H1 (cell line): Measurements from ENCODE around the gene BCL2L11. TPM values are rescaled to one million over a fixed set of nuclear protein-coding genes. Genes with fewer than 3 reads are reported as not detected.

Source experiments
- CHD1 ChIP-seq: IDR thresholded peaks from 2 replicates; pipeline ENCODE4 v1.6.1; 2012; ENCODE audit warnings: low read depth, low read length, improper control_type of control experiment
- CHD2 ChIP-seq: IDR thresholded peaks from 2 replicates; pipeline ENCODE4 v1.6.1; 2012; ENCODE audit warnings: low read length, improper control_type of control experiment
- E2F6 ChIP-seq: IDR thresholded peaks from 2 replicates; pipeline ENCODE4 v1.6.1; 2012; ENCODE audit warnings: inconsistent platforms
- HDAC2 ChIP-seq, 2 experiments: fragments of 300-600 bp in 1 of 2; sonication (generic) in 1 of 2; IDR thresholded peaks; 2 replicates each; pipeline ENCODE4 v1.6.1; 2011 to 2012; ENCODE audit warnings: low read depth in 2 of 2, low read length in 2 of 2, mild to moderate bottlenecking in 2 of 2, moderate library complexity in 2 of 2, borderline replicate concordance in 1 of 2, inconsistent platforms in 1 of 2
- JUND ChIP-seq: IDR thresholded peaks from 2 replicates; pipeline ENCODE4 v1.6.1; 2011; ENCODE audit warnings: mild to moderate bottlenecking, improper control_type of control experiment, low read length
- KDM4A ChIP-seq: IDR thresholded peaks from one replicate; pipeline ENCODE4 v1.7.1; 2012; ENCODE audit warnings: low read depth, mild to moderate bottlenecking, moderate library complexity, low read length, inconsistent platforms; ENCODE audit not compliant: severe bottlenecking
- PHF8 ChIP-seq: fragments of 200-600 bp; sonication (generic); conservative IDR thresholded peaks from 2 replicates; pipeline ENCODE4 v1.7.1; 2012; ENCODE audit warnings: low read depth, mild to moderate bottlenecking, inconsistent platforms, low read length, moderate library complexity
- SRF ChIP-seq: IDR thresholded peaks from 2 replicates; pipeline ENCODE4 v1.6.1; 2011; ENCODE audit warnings: mild to moderate bottlenecking, low read depth, low read length, moderate library complexity
- polyA plus RNA-seq, 7 experiments: library from polyadenylated mRNA; depleted of rRNA in 3 of 7; stranded (reverse) in 5 of 7; unstranded in 2 of 7; fragments of >200 nt in 5 of 7; fragments of 200-250 nt in 2 of 7; gene quantifications; 1 replicate in 5 of 7; 2 replicates in 1 of 7; 4 replicates in 1 of 7; pipeline versions ENCODE4 v1.2.1 to v1.2.3, GENCODE V29; 2011 to 2013; ENCODE audit warnings: missing spikeins in 2 of 7, mixed read lengths in 2 of 7
- total RNA-seq: library from RNA; stranded (reverse); fragmentation: NEBNext Ultra II Directional; extraction: Animal tissue kit (Norgen Biotek cat#: 25700); gene quantifications from 2 replicates; pipeline ENCODE4 v1.2.1, GENCODE V29; 2021
- TF ChIP-seq, protein P1 (sequence below): fragments of 300-600 bp; sonication (generic); IDR thresholded peaks from 2 replicates; pipeline ENCODE4 v1.7.1; 2012; ENCODE audit warnings: low read length, moderate library complexity, mild to moderate bottlenecking, inconsistent platforms; ENCODE audit not compliant: insufficient replicate concordance

BCL2L11 gene
- total and polyA plus RNA-seq, 2 of the 8 experiments (the other 6 are each of a cell fraction or from before 2014, with no cell fraction given), result 7.5 to 22.9 TPM

DNA sequence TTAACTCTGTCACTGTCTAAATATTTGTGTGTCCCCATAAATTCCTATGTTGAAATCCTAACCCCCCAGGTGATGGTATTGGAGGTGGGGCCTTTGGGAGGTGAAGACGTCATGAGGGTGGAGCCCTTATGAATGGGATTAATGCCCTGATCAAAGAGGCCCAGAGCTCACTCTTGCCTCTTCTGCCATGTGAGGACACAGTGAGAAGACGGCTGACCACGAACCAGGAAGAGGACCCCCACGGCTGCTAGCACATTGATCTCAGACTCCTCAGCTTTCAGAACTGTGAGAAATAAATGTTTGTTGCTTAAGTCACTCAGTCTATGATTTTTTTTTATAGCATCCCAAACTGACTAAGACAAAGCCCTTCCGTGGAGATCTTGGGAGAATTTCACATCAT is 71.2 kb downstream of the BCL2L11 start (continued):
- TF ChIP-seq, protein P1, sequence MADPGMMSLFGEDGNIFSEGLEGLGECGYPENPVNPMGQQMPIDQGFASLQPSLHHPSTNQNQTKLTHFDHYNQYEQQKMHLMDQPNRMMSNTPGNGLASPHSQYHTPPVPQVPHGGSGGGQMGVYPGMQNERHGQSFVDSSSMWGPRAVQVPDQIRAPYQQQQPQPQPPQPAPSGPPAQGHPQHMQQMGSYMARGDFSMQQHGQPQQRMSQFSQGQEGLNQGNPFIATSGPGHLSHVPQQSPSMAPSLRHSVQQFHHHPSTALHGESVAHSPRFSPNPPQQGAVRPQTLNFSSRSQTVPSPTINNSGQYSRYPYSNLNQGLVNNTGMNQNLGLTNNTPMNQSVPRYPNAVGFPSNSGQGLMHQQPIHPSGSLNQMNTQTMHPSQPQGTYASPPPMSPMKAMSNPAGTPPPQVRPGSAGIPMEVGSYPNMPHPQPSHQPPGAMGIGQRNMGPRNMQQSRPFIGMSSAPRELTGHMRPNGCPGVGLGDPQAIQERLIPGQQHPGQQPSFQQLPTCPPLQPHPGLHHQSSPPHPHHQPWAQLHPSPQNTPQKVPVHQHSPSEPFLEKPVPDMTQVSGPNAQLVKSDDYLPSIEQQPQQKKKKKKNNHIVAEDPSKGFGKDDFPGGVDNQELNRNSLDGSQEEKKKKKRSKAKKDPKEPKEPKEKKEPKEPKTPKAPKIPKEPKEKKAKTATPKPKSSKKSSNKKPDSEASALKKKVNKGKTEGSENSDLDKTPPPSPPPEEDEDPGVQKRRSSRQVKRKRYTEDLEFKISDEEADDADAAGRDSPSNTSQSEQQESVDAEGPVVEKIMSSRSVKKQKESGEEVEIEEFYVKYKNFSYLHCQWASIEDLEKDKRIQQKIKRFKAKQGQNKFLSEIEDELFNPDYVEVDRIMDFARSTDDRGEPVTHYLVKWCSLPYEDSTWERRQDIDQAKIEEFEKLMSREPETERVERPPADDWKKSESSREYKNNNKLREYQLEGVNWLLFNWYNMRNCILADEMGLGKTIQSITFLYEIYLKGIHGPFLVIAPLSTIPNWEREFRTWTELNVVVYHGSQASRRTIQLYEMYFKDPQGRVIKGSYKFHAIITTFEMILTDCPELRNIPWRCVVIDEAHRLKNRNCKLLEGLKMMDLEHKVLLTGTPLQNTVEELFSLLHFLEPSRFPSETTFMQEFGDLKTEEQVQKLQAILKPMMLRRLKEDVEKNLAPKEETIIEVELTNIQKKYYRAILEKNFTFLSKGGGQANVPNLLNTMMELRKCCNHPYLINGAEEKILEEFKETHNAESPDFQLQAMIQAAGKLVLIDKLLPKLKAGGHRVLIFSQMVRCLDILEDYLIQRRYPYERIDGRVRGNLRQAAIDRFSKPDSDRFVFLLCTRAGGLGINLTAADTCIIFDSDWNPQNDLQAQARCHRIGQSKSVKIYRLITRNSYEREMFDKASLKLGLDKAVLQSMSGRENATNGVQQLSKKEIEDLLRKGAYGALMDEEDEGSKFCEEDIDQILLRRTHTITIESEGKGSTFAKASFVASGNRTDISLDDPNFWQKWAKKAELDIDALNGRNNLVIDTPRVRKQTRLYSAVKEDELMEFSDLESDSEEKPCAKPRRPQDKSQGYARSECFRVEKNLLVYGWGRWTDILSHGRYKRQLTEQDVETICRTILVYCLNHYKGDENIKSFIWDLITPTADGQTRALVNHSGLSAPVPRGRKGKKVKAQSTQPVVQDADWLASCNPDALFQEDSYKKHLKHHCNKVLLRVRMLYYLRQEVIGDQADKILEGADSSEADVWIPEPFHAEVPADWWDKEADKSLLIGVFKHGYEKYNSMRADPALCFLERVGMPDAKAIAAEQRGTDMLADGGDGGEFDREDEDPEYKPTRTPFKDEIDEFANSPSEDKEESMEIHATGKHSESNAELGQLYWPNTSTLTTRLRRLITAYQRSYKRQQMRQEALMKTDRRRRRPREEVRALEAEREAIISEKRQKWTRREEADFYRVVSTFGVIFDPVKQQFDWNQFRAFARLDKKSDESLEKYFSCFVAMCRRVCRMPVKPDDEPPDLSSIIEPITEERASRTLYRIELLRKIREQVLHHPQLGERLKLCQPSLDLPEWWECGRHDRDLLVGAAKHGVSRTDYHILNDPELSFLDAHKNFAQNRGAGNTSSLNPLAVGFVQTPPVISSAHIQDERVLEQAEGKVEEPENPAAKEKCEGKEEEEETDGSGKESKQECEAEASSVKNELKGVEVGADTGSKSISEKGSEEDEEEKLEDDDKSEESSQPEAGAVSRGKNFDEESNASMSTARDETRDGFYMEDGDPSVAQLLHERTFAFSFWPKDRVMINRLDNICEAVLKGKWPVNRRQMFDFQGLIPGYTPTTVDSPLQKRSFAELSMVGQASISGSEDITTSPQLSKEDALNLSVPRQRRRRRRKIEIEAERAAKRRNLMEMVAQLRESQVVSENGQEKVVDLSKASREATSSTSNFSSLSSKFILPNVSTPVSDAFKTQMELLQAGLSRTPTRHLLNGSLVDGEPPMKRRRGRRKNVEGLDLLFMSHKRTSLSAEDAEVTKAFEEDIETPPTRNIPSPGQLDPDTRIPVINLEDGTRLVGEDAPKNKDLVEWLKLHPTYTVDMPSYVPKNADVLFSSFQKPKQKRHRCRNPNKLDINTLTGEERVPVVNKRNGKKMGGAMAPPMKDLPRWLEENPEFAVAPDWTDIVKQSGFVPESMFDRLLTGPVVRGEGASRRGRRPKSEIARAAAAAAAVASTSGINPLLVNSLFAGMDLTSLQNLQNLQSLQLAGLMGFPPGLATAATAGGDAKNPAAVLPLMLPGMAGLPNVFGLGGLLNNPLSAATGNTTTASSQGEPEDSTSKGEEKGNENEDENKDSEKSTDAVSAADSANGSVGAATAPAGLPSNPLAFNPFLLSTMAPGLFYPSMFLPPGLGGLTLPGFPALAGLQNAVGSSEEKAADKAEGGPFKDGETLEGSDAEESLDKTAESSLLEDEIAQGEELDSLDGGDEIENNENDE, result no peak
- TF ChIP-seq CHD2, result no peak
- no peak for TF ChIP-seq KDM4A
- no peak for TF ChIP-seq HDAC2 (IDR thresholded peaks at IDR 0.05; ENCODE audit: borderline replicate concordance in 1 of 2, low read depth in 2 of 2, low read length in 2 of 2)
- TF ChIP-seq PHF8, result no peak
- no peak for TF ChIP-seq SRF
- TF ChIP-seq CHD1, result no peak
- TF ChIP-seq JUND, result no peak
- no peak for TF ChIP-seq E2F6
